ENCODE data around the gene RNF152. TPM values are rescaled to one million over a fixed set of nuclear protein-coding genes. Genes with fewer than 3 reads are reported as not detected.

Gene RNF152
- total RNA-seq, 3 donors from 2014 or later, result 8.6 to 64.5 (median 31.5) TPM

GRCh38 chr18:61833978-61834377 lies 58.8 kb downstream of the RNF152 start:
- Histone ChIP-seq H3K9me3 (peaks cover 0 to 10% of the 10 kb centered on the region in 2 donors), H3K36me3 (no peaks in the 10 kb centered on the region), H3K27me3 (no peaks in the 10 kb centered on the region), H3K27ac (peak overlapping the region in 1 of 2 donors; percentile 15), H3K4me1 (no peaks in the 10 kb centered on the region), H3K4me3 (no peak overlapping the region)
- intact Hi-C loops (cut with DNase I; ENCODE audit: low total_unique reads), result no loop called here
- no peak for DNase-seq (ENCODE audit: low spot score in 2 of 2)
- TF ChIP-seq POLR2A (IDR thresholded peaks at IDR 0.05), result no peak

- Histone ChIP-seq H3K4me1 (no peaks in the 10 kb centered on the region), H3K9me3 (peaks cover 0 to 10% of the 10 kb centered on the region in 2 donors), H3K36me3 (no peaks in the 10 kb centered on the region), H3K27ac (peak overlapping the region; percentile 15 to 41), H3K4me3 (no peak overlapping the region), H3K27me3 (no peaks in the 10 kb centered on the region)
- no peak for DNase-seq (ENCODE audit: low spot score in 2 of 2)
- TF ChIP-seq CTCF (IDR thresholded peaks at IDR 0.05) (no peak), POLR2A (IDR thresholded peaks at IDR 0.05) (no peak), POLR2AphosphoS5 (IDR thresholded peaks at IDR 0.05) (no peak)
- intact Hi-C loops (cut with DNase I; ENCODE audit: low total_unique reads), result no loop called here
These were observed 59.4 kb downstream of the RNF152 start for GRCh38 chr18:61833387-61833786.

- DNase-seq (ENCODE audit: low spot score in 2 of 2), result no peak
- TF ChIP-seq POLR2A (IDR thresholded peaks at IDR 0.05), result no peak
- TF ChIP-seq POLR2AphosphoS5 (IDR thresholded peaks at IDR 0.05), result no peak
- no peak for TF ChIP-seq CTCF (IDR thresholded peaks at IDR 0.05)
- no peaks in the 10 kb centered on the region for H3K27me3 ChIP-seq
- H3K4me3 ChIP-seq, result no peak overlapping the region
- H3K9me3 ChIP-seq, result peaks cover 0 to 10% of the 10 kb centered on the region in 2 donors
- intact Hi-C loops (cut with DNase I; ENCODE audit: low total_unique reads), result no loop called here
- H3K36me3 ChIP-seq, result no peaks in the 10 kb centered on the region
- no peak overlapping the region for H3K27ac ChIP-seq
- H3K4me1 ChIP-seq, result no peaks in the 10 kb centered on the region
These were observed 59.9 kb downstream of the RNF152 start for GRCh38 chr18:61832858-61833257.

GRCh38 chr18:61831071-61831470 lies 61.7 kb downstream of the RNF152 start:
- Histone ChIP-seq H3K36me3 (no peaks in the 10 kb centered on the region), H3K4me1 (no peaks in the 10 kb centered on the region), H3K27ac (no peak overlapping the region), H3K4me3 (no peak overlapping the region), H3K27me3 (no peaks in the 10 kb centered on the region), H3K9me3 (peaks cover 0 to 6% of the 10 kb centered on the region in 2 donors)
- no peak for DNase-seq (ENCODE audit: low spot score in 2 of 2)
- TF ChIP-seq CTCF (IDR thresholded peaks at IDR 0.05), result no peak
- TF ChIP-seq POLR2A (IDR thresholded peaks at IDR 0.05), result no peak
- no peak for TF ChIP-seq POLR2AphosphoS5 (IDR thresholded peaks at IDR 0.05)
- intact Hi-C loops (cut with DNase I; ENCODE audit: low total_unique reads), result no loop called here

GRCh38 chr18:61829108-61829507 lies 63.7 kb downstream of the RNF152 start:
- Histone ChIP-seq H3K27ac (no peak overlapping the region), H3K4me1 (no peaks in the 10 kb centered on the region), H3K4me3 (no peak overlapping the region), H3K36me3 (no peaks in the 10 kb centered on the region), H3K9me3 (no peaks in the 10 kb centered on the region), H3K27me3 (no peaks in the 10 kb centered on the region)
- TF ChIP-seq POLR2AphosphoS5 (IDR thresholded peaks at IDR 0.05) (no peak), POLR2A (IDR thresholded peaks at IDR 0.05) (no peak), CTCF (IDR thresholded peaks at IDR 0.05) (no peak)
- intact Hi-C loops (cut with DNase I; ENCODE audit: low total_unique reads), result no loop called here
- DNase-seq (ENCODE audit: low spot score in 2 of 2), result no peak

GRCh38 chr18:61827591-61827990 lies 65.2 kb downstream of the RNF152 start:
- Histone ChIP-seq H3K27me3 (no peaks in the 10 kb centered on the region), H3K27ac (no peak overlapping the region), H3K4me3 (no peak overlapping the region), H3K4me1 (no peaks in the 10 kb centered on the region), H3K36me3 (no peaks in the 10 kb centered on the region), H3K9me3 (no peaks in the 10 kb centered on the region)
- intact Hi-C loops (cut with DNase I; ENCODE audit: low total_unique reads), result no loop called here
- TF ChIP-seq POLR2A (IDR thresholded peaks at IDR 0.05), result no peak
- TF ChIP-seq CTCF (IDR thresholded peaks at IDR 0.05), result no peak
- TF ChIP-seq POLR2AphosphoS5 (IDR thresholded peaks at IDR 0.05), result no peak
- DNase-seq (ENCODE audit: low spot score in 2 of 2), result no peak
